MV-4-11 (cell line): ENCODE results near the gene DYNC2I2.
A peak's percentile ranks its signal among the peaks of the same experiment; 100 is the strongest.
"Not testable (repeated sequence)": the region's sequence is repeated elsewhere in the genome, so short reads cannot be mapped to it uniquely, and the experiment has no call there.

Experiments
- DNase-seq: peaks from one replicate; lab custom pipeline; 2025; lab: John Stamatoyannopoulos, UW

DYNC2I2 gene

DNA sequence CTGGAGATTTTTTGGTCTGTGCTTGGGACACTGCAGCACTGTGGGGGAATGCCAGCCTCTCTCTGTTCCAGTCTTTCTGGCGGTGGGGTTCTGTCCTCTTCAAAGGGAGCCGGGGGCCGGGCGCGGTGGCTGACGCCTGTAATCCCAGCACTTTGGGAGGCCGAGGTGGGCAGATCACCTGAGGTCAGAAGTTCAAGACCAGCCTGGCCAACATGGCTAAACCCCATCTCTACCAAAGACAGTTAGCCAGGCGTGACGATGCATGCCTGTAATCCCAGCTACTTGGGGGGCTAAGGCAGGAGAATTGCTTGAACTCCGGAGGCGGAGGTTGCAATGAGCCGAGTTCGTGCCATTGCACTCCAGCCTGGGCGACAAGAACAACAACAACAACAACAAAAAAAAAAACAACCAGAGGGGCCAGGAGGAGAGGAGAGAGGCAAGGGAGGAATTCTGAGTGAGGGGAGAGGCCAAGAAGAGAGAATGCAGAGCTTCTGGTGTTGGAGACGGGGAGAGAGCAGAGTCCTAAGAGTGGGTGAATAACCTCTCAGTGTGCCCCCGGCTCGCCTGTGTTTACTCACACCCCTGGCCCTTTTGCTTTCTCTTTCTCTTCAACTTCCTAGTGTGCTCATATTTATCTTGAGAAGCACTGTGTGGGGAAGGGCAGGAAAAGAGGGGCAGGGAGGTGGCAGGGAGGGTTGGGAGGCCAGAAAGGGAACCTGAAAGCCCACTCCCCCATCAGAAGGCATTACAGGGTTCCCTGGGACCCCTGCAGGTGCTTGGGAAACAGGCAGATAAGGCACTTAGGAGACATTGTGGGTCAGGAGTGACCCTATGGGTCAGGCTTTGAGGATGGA, 29.2 kb upstream of the DYNC2I2 start:
- peak; percentile 27 for DNase-seq

DNA sequence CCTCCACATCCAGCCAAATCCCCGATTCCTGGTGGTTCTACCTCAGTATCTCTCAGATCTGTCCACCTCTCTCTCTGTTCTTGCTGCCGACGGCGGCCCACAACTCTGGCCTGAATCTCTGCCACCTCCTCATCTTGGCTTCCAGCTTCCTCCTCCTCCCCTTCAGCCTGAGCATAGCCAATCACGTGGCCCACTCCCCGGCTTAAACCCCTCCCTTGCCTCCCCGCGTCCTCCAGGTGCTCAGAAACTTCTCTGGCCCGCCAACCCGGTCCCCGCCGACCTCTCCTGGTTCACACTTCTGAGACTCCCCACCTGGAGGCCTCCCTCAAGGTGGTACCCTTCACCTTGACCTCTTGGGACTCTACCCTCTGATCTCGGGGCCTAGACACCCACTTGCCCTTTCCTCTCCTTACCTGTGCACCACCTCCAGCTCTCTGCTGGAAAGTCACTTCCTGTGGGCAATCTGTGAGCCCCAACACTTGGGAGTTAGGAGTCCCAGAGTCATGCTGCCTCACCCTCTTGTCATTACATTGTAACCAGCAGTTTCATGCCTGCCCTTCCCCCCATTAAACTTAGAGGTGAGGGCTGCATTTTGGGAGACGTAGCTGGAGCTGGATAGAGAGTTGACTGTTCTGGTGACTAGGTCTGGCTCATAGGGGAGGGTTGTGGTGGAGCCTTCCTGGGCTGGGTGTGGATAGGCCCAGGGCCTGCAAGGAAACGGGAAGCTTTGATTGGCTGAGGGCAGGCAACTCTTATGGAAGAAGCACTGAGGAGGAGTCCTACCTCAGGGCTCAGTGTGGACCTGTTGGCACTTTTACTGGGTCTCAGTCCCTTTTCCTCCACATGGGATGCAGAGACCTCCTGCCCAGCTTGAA, 27.9 kb upstream of the DYNC2I2 start:
- DNase-seq: peak; percentile 60

GRCh38 chr9:128684065-128684324, 27.3 kb upstream of the DYNC2I2 start:
- no peak for DNase-seq

- DNase-seq: peak; percentile 29
Measured at GRCh38 chr9:128683340-128684064, 26.9 kb upstream of the DYNC2I2 start.

DNA sequence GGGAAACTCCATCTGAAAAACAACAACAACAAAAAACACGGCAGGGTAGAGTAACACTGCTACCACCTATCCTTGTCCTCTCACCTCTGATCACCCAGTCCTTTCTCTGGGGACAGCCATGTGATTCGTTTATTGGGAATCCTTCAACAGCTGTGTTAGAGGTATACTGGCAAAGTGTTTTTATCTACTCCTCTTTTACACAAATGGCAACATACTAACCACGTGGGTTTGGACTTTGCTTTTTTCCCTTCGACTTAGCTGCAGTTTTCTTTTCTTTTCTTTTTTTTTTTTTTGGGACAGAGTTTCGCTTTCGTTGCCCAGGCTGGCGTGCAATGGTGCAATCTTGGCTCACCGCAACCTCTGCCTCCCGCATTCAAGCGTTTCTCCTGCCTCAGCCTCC, 21.1 kb upstream of the DYNC2I2 start:
- peak; percentile 61 for DNase-seq

DNA sequence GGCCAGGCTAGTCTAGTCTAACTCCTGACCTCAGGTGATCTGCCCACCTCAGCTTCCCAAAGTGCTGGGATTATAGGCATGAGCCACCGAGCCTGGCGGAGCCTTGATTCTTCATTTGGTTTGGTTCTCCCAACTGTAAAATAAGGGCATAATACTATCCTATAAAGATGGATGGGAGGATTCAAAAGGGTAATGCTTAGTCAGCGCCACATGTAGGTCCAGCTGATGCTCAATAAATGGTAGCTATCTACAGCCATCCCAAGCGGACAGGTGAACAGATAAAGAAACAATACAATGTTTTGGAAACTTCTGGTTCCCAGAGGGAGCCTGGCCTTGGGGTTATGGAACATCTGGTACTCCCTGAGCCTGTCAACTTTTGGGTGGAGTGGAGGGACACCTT, 18.7 kb upstream of the DYNC2I2 start:
- no peak for DNase-seq

DNA sequence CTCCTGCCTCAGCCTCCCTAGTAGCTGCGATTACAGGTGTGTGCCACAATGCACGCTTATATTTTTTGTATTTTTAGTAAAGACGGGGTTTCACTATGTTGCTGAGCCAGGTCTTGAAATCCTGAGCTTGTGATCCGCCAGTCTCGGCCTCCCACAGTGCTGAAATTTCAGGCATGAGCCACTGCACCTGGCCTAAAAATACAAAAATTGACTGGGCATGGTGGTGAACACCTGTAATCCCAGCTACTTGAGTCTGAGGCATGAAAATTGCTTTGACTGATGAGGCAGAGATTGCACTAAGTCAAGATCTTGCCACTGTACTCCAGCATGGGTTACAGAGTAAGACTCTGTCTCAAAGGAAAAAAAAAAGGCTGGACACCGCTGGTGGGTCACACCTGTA, 13.1 kb upstream of the DYNC2I2 start:
- DNase-seq: no peak

DNA sequence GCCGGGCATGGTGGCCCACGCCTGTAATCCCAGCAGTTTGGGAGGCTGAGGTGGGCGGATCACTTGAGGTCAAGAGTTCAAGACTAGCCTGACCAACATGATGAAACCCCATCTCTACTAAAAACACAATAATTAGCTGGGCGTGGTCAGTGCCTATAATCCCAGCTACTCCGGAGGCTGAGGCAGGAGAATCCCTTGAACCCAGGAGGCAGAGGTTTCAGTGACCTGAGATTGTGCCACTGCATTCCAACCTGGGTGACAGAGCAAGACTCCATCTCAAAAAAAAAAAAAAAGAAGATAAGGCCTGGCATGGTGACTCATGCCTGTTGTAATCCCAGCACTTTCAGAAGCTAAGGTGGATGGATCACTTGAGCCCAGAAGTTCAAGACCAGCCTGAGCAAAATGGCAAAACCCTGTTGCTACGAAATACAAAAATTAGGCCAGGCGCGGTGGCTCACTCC, 9.9 kb upstream of the DYNC2I2 start:
- peak; percentile 55 for DNase-seq

DNA sequence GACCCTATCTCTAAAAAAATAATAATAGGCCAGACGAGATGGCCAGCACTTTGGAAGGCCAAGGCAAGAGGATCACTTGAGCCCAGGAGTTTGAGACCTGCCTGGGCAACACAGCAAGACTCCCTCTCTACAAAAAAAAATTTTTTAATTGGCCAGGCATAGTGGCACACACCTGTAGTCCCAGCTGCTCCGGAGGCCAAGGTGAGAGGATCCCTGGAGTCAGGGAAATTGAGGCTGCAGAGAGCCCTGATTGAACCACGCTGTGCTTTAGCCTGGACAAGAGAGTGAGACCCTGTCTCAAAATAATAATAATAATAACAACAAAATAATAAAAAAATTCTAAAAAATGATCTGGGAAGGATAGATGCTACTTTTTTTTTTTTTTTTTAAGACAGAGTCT, 1.1 kb upstream of the DYNC2I2 start:
- no peak for DNase-seq

DNA sequence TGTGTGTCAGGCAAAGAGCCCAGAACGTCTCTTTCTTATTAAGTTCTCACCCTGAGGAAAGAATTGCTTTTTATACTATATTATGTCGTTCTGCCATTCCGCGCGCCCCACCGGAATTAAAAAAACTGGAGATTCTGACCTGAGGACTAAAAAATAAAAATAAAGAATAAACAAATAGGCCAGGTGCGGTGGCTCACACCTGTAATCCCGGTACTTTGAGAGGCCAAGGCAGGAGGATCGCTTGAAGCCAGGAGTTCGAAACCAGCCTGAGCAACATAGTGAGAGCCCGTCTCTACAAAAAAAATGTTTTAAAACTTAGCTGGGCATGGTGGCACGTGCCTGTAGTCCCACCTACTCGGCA, 677 bp upstream of the DYNC2I2 start:
- no peak for DNase-seq

DNA sequence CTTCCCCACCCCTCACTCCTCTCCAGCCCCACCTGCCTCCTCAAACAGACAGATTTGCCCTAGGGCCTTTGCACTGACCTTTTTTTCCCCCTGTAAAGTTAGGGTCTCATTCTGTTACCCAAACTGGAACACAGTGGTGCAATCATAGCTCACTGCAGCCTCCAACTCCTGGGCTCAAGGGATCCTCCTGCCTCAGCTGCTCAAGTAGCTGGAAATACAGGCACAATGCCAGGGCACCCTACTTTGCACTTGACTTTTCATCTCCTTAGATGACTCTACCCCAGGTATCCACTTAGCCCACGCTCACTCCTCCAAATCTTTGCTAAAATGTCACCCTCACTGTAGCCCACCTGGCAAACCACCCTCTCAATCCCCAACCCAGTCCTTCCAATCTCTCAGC, 2.2 kb downstream of the DYNC2I2 start:
- no peak for DNase-seq

GRCh38 chr9:128653908-128654307, 2.7 kb downstream of the DYNC2I2 start:
- DNase-seq: no peak

DNA sequence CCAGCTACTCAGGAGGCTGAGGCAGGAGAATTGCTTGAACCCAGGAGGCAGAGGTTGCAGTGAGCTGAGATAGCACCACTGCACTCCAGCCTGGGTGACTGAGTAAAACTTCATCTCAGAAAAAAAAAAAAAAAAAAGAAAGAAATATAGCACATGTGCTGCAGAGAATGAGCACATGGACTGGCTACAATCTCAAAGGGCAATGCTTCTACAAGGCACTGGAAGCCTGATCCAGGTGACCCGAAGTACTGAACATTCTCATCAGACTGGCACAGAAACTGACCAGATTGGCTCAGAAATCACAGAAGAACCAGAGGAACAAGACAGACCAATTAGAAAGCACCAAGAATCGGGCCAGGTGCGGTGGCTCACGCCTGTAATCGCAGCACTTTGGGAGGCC, 4.8 kb downstream of the DYNC2I2 start:
- DNase-seq: no peak

DNA sequence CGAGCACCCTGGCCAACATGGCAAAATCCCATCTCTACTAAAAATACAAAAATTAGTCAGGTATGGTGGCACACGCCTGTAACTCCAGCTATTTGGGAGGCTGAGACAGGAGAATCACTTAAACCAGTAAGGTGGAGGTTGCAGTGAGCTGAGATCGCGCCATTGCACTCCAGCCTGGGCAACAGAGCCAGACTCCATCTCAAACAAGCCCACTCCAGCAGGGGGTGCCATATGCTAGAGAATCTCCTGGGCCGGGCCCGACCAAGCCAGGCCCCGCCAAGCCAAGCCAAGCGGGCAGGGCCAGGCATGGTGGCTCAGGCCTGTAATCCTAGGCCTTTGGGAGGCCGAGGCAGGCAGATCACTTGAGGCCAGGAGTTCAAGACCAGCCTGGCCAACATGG, 8.4 kb downstream of the DYNC2I2 start:
- DNase-seq: not testable (repeated sequence)

DNA sequence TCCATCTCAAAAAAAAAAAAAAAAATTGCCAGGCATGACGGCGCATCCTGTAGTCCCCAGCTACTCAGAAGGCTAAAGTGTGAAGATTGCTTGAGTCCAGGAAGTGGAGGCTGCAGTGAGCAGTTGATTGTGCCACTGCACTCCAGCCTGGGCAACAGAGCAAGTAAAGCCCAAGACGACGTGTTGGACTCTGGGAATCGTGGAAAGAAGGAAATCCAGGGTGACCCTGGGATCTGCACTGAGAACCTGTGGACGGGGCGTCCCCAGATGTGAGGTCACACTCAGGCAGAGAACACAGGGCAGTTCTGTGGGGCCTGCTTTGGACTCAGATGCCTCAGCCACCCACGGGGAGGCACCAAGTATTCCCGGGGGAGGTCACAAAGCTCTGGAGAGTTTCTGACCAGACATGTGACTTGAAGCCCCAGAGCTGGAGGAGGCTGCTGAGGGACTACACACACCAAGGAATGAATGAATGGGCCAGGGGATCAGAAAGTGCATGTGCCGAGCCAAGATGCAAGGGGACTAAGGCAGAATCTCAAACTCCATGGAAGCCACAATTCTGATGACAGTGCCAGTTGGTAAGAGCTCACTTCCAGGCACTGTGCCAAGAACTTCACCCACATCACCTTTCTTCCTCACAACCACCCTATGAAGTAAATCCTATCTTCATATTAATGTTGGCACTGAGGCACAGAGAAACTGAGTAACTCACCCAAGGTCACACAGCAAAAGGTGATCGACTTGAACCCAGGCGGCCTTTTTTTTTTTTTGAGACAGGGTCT, 12.9 kb downstream of the DYNC2I2 start:
- DNase-seq: no peak

- no peak for DNase-seq
Measured at GRCh38 chr9:128642675-128643245, 13.9 kb downstream of the DYNC2I2 start.

DNA sequence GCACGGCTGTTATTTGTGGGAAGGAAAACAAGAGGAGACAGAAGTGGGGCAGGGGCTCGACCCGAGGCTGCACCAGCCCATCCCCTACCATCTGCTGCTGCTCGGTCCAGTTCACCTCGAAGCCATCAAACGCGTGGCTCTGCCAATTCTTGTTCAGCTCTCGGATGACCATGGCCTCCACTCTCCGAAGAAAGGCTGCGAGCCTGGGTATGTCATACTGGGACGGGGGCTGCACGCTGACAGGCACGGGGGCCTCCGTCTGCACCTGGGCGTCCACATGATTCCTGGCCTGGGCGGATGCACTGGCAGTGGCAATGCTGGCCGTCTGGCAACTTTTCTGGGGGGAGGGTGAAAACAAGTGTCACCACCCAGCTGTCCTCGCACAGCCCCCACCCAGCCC, 16.0 kb downstream of the DYNC2I2 start:
- DNase-seq: no peak

DNA sequence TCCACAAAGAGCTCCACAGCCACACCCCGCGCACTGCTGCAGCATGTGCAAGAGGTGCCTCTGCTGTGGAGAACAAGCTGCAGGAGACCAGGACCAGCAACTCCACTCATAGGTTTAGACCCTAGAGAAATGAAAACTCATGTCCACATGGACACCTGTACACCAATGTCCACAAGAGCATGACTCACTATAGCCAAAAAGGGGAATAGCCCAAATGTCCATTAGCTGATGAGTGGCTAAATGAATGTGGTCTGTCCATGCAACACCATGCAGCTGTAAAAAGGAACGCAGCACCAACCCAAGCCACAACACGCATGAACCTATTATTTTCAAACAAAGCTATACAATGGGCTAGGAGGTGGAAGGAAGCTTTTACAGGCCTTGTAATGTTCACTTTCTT, 18.1 kb downstream of the DYNC2I2 start:
- DNase-seq: peak; percentile 14

- DNase-seq: no peak
Measured at GRCh38 chr9:128637656-128638055, 19.0 kb downstream of the DYNC2I2 start.

DNA sequence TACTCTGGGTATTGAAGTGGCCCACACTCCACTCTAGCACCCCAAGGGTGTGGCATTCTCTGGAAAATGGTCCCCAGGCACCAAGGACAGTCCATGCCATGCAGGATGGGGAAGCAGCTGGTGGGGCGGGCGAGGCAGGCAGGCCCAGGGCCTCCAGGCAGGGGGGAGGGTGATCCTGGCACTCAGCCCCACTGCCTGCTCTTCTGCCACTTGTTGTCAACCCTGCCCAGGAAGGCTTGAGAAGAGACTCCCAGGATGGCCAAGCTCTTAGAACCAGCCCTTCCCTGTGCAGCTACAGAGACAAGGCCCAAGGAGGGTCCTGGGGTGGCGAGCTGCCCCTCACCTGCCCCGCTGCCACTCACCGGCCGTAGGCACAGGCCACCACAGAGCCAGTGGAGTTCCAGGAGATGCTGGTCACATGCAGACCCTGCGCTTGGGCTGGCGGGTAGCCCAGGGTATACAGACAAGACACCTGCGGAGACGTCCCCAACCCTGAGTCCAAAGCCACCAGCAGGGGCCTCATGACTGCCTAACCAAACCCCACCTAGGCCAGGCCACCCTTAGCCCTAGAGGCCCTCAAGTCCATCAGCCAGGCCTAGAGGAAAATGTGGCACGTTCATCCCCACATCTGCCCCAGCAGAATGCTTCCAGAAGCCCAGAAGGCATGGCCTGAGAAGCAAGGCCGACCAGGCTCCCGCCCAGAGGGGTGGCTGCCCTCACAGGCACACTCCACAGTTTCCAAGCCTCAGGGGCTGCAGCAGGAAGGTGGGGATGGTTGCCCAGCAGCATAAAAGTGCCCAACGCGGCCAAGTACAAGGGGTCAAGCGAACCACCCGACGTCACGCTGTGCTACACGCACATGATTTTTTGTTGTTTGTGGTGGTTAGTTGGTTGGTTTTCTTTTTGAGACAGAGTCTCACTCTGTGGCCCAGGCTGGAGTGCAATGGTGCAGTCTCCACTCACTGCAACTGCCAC, 19.8 kb downstream of the DYNC2I2 start:
- no peak for DNase-seq
